Suppressor macrophage (primary cell): Measurements from ENCODE around the gene CHADL.

Source experiments
- DNase-seq, 4 experiments: peaks; one replicate each; pipeline ENCODE4 v3.0.0-alpha.2; 2020 to 2022

The CHADL gene

GRCh38 chr22:41229730-41230400 is 10.9 kb downstream of the CHADL start:
- no peak for DNase-seq

GRCh38 chr22:41229215-41229614 is 11.5 kb downstream of the CHADL start:
- no peak for DNase-seq

DNA sequence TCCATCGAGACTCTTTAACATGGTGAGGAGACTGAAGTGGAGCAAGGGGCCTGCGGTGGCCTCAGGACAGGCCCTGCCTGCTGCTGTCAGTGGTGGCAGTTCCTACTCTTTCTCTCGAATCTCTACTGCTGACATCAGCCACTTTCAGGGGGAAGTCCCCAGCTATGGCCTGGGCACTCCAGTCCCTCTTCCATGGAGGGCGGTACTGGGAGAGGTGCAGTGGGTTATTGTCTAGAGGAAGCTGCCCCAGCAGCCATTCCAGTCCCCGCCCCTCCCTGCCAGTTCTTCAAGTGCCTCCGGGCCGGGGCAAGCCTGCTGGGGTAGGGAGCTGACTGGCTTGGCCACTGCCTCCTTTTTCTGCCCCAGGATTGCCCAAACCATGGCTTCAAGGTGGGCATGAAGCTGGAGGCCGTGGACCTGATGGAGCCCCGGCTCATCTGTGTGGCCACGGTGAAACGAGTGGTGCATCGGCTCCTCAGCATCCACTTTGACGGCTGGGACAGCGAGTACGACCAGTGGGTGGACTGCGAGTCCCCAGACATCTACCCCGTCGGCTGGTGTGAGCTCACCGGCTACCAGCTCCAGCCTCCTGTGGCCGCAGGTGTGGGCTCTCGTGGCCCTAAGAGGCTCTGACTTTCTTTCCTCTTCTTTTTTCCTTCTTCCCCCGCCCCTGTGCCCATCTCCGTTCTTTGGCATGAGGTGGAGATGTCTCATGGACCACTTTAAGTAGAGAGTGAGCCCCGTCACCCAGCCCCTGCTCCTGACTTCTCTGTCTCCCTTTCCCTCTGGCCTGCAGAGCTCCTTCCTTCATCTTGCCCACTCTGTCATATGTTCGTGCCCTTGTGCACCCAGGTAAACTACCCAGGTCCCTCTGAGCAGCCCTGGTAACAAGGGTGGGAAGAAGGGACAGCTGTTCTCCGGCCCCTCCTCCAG is 13.7 kb downstream of the CHADL start:
- peak; percentile 58 to 75 (median 73) for DNase-seq

GRCh38 chr22:41223535-41223934 is 17.2 kb downstream of the CHADL start:
- no peak for DNase-seq

DNA sequence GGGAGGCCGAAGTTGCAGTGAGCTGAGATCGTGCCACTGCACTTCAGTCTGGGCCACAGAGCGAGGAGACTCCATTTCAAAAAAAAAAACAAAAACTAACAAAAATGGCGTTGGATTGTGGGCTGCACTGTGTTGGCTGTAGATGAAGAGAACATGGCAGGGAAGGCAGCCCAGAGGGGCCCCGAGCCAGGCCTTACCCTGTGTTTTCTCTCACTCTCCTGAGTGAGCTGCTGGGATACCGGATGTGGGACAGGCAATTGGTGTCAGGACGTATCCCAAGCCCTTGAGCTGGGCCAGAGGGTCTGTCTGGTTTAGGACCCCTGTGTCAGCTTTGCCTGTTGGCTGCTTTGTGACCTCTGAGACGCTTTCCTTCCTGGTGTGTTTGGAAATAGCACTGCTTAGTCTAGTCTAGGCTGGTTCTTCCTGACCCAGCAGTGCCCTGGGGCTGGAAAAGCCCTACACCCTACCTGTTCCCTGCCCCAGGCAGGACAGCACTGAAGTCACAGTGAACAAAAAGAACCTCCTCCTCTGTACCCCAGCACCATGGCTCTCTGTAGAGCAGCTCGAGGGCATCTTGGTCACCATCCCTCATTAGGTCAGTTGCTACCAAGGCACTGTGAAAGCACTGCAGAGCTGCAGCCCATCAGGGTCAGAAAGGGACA is 17.8 kb downstream of the CHADL start:
- DNase-seq, result no peak

DNA sequence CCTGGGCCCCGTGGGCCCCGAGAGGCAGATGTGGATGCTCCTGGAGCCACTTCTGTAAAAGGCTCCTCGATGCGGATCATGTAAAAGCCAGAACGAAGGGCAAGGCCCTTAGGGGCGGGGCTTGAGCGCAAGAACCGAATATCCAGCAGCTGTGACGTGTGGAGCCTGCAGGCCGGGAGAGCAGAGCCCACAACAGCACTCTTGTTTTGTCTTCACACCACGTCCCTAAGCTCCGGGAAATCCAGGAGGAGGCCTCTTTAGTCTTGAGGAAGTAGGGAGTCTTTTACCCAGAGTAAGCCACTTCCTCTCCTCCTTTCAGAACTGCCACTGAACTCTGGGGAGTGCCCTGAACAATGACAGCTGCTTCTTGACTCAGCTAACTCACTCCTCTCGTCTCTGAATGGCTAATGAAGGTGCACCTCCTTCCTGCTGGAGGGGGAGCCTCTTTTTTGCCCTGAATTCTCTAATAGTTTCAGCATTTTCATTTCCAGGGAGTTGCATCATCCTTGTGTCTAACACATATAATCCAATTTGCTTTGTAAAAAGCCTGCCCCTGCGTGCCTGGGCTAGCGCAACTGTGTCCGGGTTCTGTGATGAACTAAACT is 23.1 kb downstream of the CHADL start:
- peak; percentile 86 to 95 (median 89) for DNase-seq

DNA sequence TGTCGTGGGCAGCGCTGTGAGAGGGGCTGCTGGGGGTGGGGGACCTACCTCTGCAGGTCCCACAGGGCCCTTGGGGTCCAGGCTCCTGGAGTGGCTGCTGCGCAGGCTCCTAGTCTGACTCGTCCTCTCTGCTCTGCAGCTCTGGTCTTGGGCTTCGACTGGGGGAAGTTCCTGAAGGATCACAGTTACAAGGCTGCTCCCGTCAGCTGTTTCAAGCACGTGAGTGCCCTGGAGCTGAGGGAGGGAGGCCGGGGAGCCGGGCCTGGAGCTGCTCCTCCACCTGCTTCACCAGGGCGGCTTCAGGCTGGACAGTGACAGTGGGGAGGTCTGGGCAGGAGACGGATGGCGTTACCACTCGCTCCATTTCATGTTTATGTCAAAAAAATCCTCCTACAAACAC is 23.7 kb downstream of the CHADL start:
- DNase-seq, result peak in 2 of 4 experiments; percentile 24 to 46

DNA sequence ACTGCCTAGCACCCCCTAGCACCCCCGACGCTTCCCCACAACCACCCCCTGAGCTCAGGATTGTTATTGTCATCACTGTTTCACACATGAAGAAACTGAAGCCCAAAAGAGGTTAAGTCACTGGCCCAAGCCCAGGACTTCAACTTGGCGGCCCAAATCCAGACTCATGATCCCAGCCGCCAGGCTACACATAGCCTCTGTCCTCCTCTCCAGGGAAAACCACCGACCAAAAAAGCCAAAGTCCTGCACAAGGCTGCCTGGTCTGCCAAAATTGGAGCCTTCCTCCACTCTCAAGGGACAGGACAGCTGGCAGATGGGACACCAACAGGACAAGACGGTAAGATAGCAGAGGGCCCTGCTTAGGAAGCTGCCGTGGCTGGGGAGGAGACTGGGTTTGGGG is 24.8 kb downstream of the CHADL start:
- no peak for DNase-seq

- no peak for DNase-seq
These were observed 25.3 kb downstream of the CHADL start for GRCh38 chr22:41215409-41215808.

DNA sequence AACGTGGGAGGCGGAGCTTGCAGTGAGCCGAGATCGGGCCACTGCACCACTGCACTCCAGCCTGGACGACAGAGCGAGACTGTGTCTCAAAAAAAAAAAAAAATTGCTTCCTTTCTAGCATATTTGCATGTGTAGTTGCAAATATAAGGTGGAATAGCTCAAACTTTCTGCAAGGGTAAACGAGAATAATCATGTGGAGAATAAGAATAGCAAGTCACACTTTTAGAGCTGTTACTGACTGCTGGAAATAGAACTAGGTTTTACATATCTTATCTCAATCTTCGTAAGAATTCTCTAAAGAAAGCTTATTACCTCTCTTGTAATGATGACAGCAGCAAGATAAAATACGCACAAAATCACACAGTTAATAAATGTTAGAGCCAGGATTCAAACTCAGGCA is 34.0 kb downstream of the CHADL start:
- DNase-seq, result no peak

GRCh38 chr22:41204992-41205900 is 35.5 kb downstream of the CHADL start, which contains the start of gene L3MBTL2:
Gene L3MBTL2 (plus strand): TSS chr22:41205312. CDS start chr22:41205363, 51 bp downstream.
- peak; percentile 96 to 97 (median 96) for DNase-seq

GRCh38 chr22:41204066-41204465 is 36.7 kb downstream of the CHADL start:
- DNase-seq, result no peak

DNA sequence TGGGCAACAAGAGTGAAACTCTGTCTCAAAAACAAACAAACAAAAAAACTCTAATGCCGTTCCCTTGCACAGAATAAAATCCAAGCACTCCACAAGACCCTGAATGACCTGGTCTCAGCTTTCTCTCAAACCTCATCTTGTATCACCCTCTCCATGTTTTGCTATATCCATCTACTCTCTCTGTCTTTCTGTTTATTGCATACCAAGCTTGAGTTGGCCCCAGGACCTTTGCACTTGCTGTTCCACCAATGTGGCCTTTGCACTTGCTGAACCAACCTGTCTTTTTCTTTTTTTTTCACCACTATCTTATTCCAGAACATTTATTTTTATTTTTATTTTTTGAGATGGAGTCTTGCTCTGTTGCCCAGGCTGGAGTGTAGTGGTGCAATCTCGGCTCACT is 37.6 kb downstream of the CHADL start:
- no peak for DNase-seq

DNA sequence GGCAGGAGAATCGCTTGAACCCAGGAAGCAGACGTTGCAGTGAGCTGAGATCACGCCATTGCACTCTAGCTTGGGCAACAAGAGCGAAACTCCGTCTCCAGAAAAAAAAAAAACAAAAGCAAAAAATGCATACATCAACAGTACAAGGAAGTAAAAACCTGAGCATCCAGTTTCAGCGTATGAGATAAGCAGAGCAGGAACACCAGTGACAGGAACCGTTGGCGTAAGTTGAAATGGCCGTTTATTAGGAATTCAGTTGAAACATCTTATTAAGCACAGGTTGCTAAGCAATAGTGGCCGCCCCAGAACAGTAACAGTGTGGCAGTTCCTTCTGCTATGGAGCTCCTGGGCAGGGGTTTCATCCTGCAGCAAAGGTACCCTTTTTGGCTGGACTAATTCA is 39.6 kb downstream of the CHADL start:
- peak in 3 of 4 experiments; percentile 14 to 25 (median 21) for DNase-seq

GRCh38 chr22:41198027-41198580 is 42.6 kb downstream of the CHADL start:
- DNase-seq, result peak; percentile 31 to 56 (median 40)

DNA sequence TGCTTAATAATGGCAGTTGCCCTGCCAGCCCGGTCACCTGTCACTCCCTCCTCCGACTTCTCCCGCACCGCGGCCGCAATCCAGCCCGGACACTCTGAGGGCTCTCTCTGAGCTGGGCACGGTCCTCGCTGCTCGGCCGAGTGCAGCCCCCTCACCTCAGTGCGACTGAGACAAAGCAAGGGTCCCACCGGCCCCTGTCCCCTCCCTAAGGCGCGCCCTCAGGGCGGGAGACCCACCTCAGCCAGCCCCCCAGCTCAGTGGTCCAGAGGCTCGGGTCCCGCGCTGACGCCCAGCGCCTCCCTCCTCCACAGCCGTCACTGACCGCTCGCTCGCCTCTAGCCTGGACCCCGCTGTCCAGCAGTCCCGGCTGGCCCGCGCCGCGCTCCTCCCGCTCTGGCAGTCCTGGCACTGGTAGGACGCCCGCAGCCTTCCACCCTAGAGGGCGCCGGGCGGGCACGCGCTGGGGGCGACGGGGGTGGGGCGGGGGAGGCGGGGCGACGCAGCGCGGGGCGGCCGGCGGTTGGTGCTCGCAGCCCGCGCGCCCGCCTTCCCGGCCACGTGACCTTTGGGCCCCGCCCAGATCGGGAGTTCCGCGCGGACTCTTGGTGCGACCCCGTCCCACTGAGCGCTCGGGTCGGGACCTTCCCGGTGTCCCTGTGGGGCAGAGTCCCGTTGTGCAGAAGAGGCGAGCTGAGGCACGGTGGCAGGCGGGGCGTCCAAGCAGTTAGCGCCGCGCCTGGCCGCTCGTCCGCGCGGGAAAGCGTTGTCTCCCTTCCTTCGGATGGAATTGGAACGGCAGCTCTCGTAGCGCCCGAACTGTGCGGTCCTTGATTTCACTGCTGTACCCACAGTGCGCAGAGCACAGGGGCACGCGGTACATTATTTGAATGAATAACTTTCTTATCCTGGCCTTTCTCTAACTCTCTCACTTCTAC is 43.4 kb downstream of the CHADL start:
- peak; percentile 84 to 95 (median 89) for DNase-seq

GRCh38 chr22:41193829-41194228 is 46.9 kb downstream of the CHADL start:
- no peak for DNase-seq

GRCh38 chr22:41191467-41191866 is 49.3 kb downstream of the CHADL start:
- no peak for DNase-seq

GRCh38 chr22:41184679-41185078 is 56.1 kb downstream of the CHADL start:
- DNase-seq, result no peak
